ENCODE results near the gene CASR. TPM values are rescaled to one million over a fixed set of nuclear protein-coding genes. Genes with fewer than 3 reads are reported as not detected.

CASR gene
- total RNA-seq, 2 experiments from 2014 or later, result 0.14 to 0.19 TPM

- H3K36me3 Mint-ChIP-seq, result no peaks in the 10 kb centered on the region
- intact Hi-C loops (cut with micrococcal nuclease), result no loop called here
- H3K27me3 Mint-ChIP-seq, result no peaks in the 10 kb centered on the region
- POLR2A ChIA-PET, result no interaction called here
- no peak overlapping the region for H3K27ac Mint-ChIP-seq
- no peak overlapping the region for H3K4me3 Mint-ChIP-seq
- peaks cover 8% of the 10 kb centered on the region for H3K9me3 Mint-ChIP-seq
- H3K4me1 Mint-ChIP-seq (ENCODE audit: low read depth), result peaks cover 10% of the 10 kb centered on the region
- CTCF ChIA-PET, result no interaction called here
- DNase-seq, result no peak
These were observed 132.9 kb downstream of the CASR start for GRCh38 chr3:122316368-122316767.

- Mint-ChIP-seq H3K9me3 (peaks cover 8% of the 10 kb centered on the region), H3K27me3 (no peaks in the 10 kb centered on the region), H3K36me3 (no peaks in the 10 kb centered on the region), H3K4me3 (no peak overlapping the region), H3K4me1 (ENCODE audit: low read depth) (peaks cover 20% of the 10 kb centered on the region), H3K27ac (no peak overlapping the region)
- no peak for DNase-seq
- ChIA-PET CTCF (no interaction called here), POLR2A (no interaction called here)
- intact Hi-C loops (cut with micrococcal nuclease), result no loop called here
These were observed 135.2 kb downstream of the CASR start for GRCh38 chr3:122318620-122319019.

GRCh38 chr3:122322095-122323075, 138.9 kb downstream of the CASR start:
- POLR2A ChIA-PET, result no interaction called here
- peak; percentile 62 for DNase-seq
- peak overlapping the region; percentile 56 for H3K27ac Mint-ChIP-seq
- no peak overlapping the region for H3K4me3 Mint-ChIP-seq
- no peaks in the 10 kb centered on the region for H3K36me3 Mint-ChIP-seq
- peaks cover 8% of the 10 kb centered on the region for H3K9me3 Mint-ChIP-seq
- H3K4me1 Mint-ChIP-seq (ENCODE audit: low read depth), result peaks cover 20% of the 10 kb centered on the region
- CTCF ChIA-PET, result interaction anchor here (0.6 kb wide), 1 partner anchor 26 kb away, joined by 4 read pairs; no protein-coding TSS in a partner anchor
- H3K27me3 Mint-ChIP-seq, result peaks cover 4% of the 10 kb centered on the region
- intact Hi-C loops (cut with micrococcal nuclease), result loop anchor here (1.0 kb wide), 1 partner anchor 43 kb away; no protein-coding TSS in a partner anchor

- Mint-ChIP-seq H3K4me1 (ENCODE audit: low read depth) (peaks cover 20% of the 10 kb centered on the region), H3K27me3 (peaks cover 4% of the 10 kb centered on the region), H3K27ac (no peak within 1 kb of the TSS), H3K4me3 (no peak within 1 kb of the TSS), H3K9me3 (no peaks in the 10 kb centered on the region), H3K36me3 (no peaks in the 10 kb centered on the region)
- DNase-seq, result no peak
- POLR2A ChIA-PET, result no interaction called here
- CTCF ChIA-PET, result no interaction called here
- intact Hi-C loops (cut with micrococcal nuclease), result no loop called here
These were observed 141.4 kb downstream of the CASR start, which contains the start of gene CSTA for GRCh38 chr3:122324871-122325323. CSTA (plus strand) TSS chr3:122325248; CDS start chr3:122325293, 45 bp downstream.

GRCh38 chr3:122325769-122326168, 142.3 kb downstream of the CASR start:
- Mint-ChIP-seq H3K4me3 (no peak overlapping the region), H3K36me3 (no peaks in the 10 kb centered on the region), H3K27ac (no peak overlapping the region), H3K4me1 (ENCODE audit: low read depth) (peaks cover 20% of the 10 kb centered on the region), H3K27me3 (peaks cover 4% of the 10 kb centered on the region), H3K9me3 (no peaks in the 10 kb centered on the region)
- ChIA-PET POLR2A (no interaction called here), CTCF (interaction anchor here (1.0 kb wide), 1 partner anchor 59 kb away, joined by 3 read pairs; the partner anchor contains the start of gene FAM162A)
- intact Hi-C loops (cut with micrococcal nuclease), result no loop called here
- DNase-seq, result no peak

- Mint-ChIP-seq H3K4me1 (ENCODE audit: low read depth) (no peaks in the 10 kb centered on the region), H3K27ac (no peak overlapping the region), H3K9me3 (no peaks in the 10 kb centered on the region), H3K36me3 (no peaks in the 10 kb centered on the region), H3K4me3 (no peak overlapping the region), H3K27me3 (peaks cover 9% of the 10 kb centered on the region)
- intact Hi-C loops (cut with micrococcal nuclease), result no loop called here
- DNase-seq, result no peak
- ChIA-PET CTCF (no interaction called here), POLR2A (no interaction called here)
These were observed 148.4 kb downstream of the CASR start for GRCh38 chr3:122331886-122332285.

- DNase-seq, result no peak
- H3K4me1 Mint-ChIP-seq (ENCODE audit: low read depth), result no peaks in the 10 kb centered on the region
- CTCF ChIA-PET, result no interaction called here
- H3K36me3 Mint-ChIP-seq, result no peaks in the 10 kb centered on the region
- intact Hi-C loops (cut with micrococcal nuclease), result no loop called here
- POLR2A ChIA-PET, result no interaction called here
- H3K27me3 Mint-ChIP-seq, result peaks cover 9% of the 10 kb centered on the region
- H3K27ac Mint-ChIP-seq, result no peak overlapping the region
- H3K9me3 Mint-ChIP-seq, result no peaks in the 10 kb centered on the region
- no peak overlapping the region for H3K4me3 Mint-ChIP-seq
These were observed 149.1 kb downstream of the CASR start for GRCh38 chr3:122332551-122332950.

Other genes starting within 250 kb of the CASR start
- gene ILDR1, start 161.4 kb upstream of the CASR start, total RNA-seq, result under 1 TPM; 0.26 to 0.41 TPM
- gene CD86, start 128.3 kb upstream of the CASR start, total RNA-seq, result 1 to 10 TPM; 1.4 to 1.7 TPM
- not detected for gene CSTA, start 141.6 kb downstream of the CASR start, total RNA-seq
- 10 to 100 TPM; 86.4 to 87.8 TPM for gene MIX23, start 199.6 kb downstream of the CASR start, total RNA-seq
- gene FAM162A, start 200.5 kb downstream of the CASR start, total RNA-seq, result 100 to 1,000 TPM in 1 of 2 experiments, 10 to 100 TPM in 1; 99.1 to 102 TPM
- gene WDR5B, start 232.4 kb downstream of the CASR start, total RNA-seq, result 1 to 10 TPM; 3.7 to 4.4 TPM

Data from activated CD4-positive, alpha-beta memory T cell treated with anti-CD3 and anti-CD28 coated beads for 36 hours (primary cell).